Tibial nerve (tissue), 4 donors: ENCODE results near the gene BCDIN3D.

Source experiments
- EP300 ChIP-seq, 2 donors: sonication (generic); formaldehyde crosslinking; IDR thresholded peaks; one replicate each; pipeline ENCODE4 v1.6.1; 2017; ENCODE audit warnings: antibody characterized with exemption in 2 of 2, mild to moderate bottlenecking in 1 of 2
- TF ChIP-seq, protein P1 (sequence below), 5 experiments: fragments of 200-600 bp in 3 of 5; fragments of 450-650 bp in 2 of 5; sonication (generic) in 3 of 5; IDR thresholded peaks; one replicate each; pipeline ENCODE4 v1.5.1; 2016 to 2019; ENCODE audit warnings: antibody characterized with exemption in 5 of 5, mild to moderate bottlenecking in 3 of 5, moderate library complexity in 2 of 5

DNA sequence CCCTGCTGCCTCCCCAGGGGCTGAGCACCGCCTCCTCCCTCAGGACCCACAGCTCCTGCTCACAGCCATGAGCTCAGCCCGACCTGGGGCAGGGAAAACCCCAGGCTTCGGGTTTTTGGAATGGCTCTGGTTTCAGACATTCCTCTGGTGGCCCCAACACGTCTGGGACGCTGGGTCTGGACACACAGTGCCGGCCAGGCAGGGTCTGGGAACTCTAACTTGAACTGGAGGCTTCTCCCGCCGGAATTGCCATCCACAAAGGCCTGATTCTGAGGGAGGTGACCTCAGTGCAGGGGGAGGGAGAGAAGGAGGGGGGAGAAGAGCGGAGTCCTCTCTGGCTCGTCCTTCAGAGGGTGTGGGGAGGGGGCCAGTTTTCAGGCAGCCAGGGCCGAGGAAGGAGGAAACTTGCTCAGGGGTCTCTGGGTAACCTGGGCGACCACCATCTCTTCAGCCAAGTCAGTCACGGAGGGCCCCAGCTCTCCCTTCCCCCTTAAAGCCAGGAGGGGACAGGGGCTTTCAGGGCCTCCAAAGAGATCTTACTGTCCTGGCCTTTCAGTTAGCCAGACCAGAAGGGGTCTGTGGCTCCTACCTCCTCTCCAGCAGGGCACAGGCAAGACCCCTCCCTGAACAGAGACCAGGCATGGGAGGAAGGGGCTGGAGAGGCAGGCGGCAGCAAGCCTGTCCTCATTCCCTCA lies 34.1 kb downstream of the BCDIN3D start:
- TF ChIP-seq, protein P1, sequence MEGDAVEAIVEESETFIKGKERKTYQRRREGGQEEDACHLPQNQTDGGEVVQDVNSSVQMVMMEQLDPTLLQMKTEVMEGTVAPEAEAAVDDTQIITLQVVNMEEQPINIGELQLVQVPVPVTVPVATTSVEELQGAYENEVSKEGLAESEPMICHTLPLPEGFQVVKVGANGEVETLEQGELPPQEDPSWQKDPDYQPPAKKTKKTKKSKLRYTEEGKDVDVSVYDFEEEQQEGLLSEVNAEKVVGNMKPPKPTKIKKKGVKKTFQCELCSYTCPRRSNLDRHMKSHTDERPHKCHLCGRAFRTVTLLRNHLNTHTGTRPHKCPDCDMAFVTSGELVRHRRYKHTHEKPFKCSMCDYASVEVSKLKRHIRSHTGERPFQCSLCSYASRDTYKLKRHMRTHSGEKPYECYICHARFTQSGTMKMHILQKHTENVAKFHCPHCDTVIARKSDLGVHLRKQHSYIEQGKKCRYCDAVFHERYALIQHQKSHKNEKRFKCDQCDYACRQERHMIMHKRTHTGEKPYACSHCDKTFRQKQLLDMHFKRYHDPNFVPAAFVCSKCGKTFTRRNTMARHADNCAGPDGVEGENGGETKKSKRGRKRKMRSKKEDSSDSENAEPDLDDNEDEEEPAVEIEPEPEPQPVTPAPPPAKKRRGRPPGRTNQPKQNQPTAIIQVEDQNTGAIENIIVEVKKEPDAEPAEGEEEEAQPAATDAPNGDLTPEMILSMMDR (IDR thresholded peaks at IDR 0.05), result no peak
- peak in 1 of 2 donors; percentile 60 for TF ChIP-seq EP300 (IDR thresholded peaks at IDR 0.05)
